Activated CD4-positive, alpha-beta T cell treated with anti-CD3 and anti-CD28 coated beads, Interleukin-2, Interleukin-6, amounts not matched to agents 100 ng/mL and 50 ng/mL, durations not matched to agents 16 hours and 8 hours (primary cell): ENCODE results near the gene TRAF2.

Experiments used
- DNase-seq: peaks from one replicate; pipeline ENCODE4 v3.0.0-alpha.2; 2020

The TRAF2 gene

GRCh38 chr9:136915632-136916329, 29.5 kb downstream of the TRAF2 start:
- no peak for DNase-seq

- DNase-seq, result no peak
Measured at GRCh38 chr9:136916330-136917184, 30.2 kb downstream of the TRAF2 start.

- no peak for DNase-seq
Measured at GRCh38 chr9:136917902-136918301, 31.6 kb downstream of the TRAF2 start.

- DNase-seq, result no peak
Measured at GRCh38 chr9:136920069-136920468, 33.8 kb downstream of the TRAF2 start.

GRCh38 chr9:136920734-136921231, 34.5 kb downstream of the TRAF2 start:
- DNase-seq, result no peak

- no peak for DNase-seq
Measured at GRCh38 chr9:136921307-136921706, 35.0 kb downstream of the TRAF2 start.

GRCh38 chr9:136921718-136922117, 35.4 kb downstream of the TRAF2 start:
- no peak for DNase-seq

GRCh38 chr9:136922540-136922939, 36.2 kb downstream of the TRAF2 start:
- DNase-seq, result no peak

- no peak for DNase-seq
Measured at GRCh38 chr9:136923881-136924280, 37.6 kb downstream of the TRAF2 start.

- no peak for DNase-seq
Measured at GRCh38 chr9:136925414-136926153, 39.3 kb downstream of the TRAF2 start.

GRCh38 chr9:136926154-136926704, 39.9 kb downstream of the TRAF2 start:
- DNase-seq, result no peak

GRCh38 chr9:136926749-136927148, 40.4 kb downstream of the TRAF2 start:
- DNase-seq, result no peak

- DNase-seq, result no peak
Measured at GRCh38 chr9:136927343-136928271, 41.3 kb downstream of the TRAF2 start.

- no peak for DNase-seq
Measured at GRCh38 chr9:136928591-136928990, 42.3 kb downstream of the TRAF2 start.

- DNase-seq, result no peak
Measured at GRCh38 chr9:136930014-136930413, 43.7 kb downstream of the TRAF2 start.

GRCh38 chr9:136931611-136932130, 45.4 kb downstream of the TRAF2 start:
- DNase-seq, result no peak

GRCh38 chr9:136934277-136934676, 48.0 kb downstream of the TRAF2 start:
- DNase-seq, result no peak

GRCh38 chr9:136935651-136936050, 49.3 kb downstream of the TRAF2 start:
- no peak for DNase-seq

GRCh38 chr9:136936645-136937170, 50.4 kb downstream of the TRAF2 start:
- no peak for DNase-seq

GRCh38 chr9:136937186-136938001, 51.1 kb downstream of the TRAF2 start:
- no peak for DNase-seq
